SK-N-SH (cell line): Measurements from ENCODE around the gene CCDC87.

ENCODE experiments used
- CHD2 ChIP-seq: fragments of 150-350 bp; IDR thresholded peaks from 2 replicates; pipeline ENCODE4 v1.6.1; 2018; ENCODE audit warnings: low read length; ENCODE audit not compliant: partially characterized antibody
- CTCF ChIP-seq: fragments of 200-600 bp; sonication (generic); IDR thresholded peaks from 2 replicates; pipeline ENCODE4 v1.6.1; 2017; ENCODE audit warnings: antibody characterized with exemption, mild to moderate bottlenecking, moderate library complexity
- RAD21 ChIP-seq: IDR thresholded peaks from 2 replicates; pipeline ENCODE4 v1.6.1; 2012; ENCODE audit warnings: mild to moderate bottlenecking, low read length

- TF ChIP-seq CHD2 (no peak), RAD21 (no peak), CTCF (no peak)
Observed at GRCh38 chr11:66619080-66619554, 26.3 kb upstream of the CCDC87 start.
